Left ventricle myocardium inferior (tissue), 1 donor: Measurements from ENCODE around the gene STXBP3. TPM values are rescaled to one million over a fixed set of nuclear protein-coding genes. Genes with fewer than 3 reads are reported as not detected.

Experiments
- DNase-seq: peaks from one replicate; pipeline ENCODE4 v3.0.0-alpha.2; 2020
- H3K27ac ChIP-seq: fragments of 200-600 bp; replicated peaks from 2 replicates; pipeline ENCODE4 v1.8.0; 2021
- H3K27me3 ChIP-seq: fragments of 200-600 bp; 2 replicates; pipeline ENCODE4 v1.8.0; 2021; ENCODE audit warnings: low read depth
- H3K36me3 ChIP-seq: fragments of 200-600 bp; 2 replicates; pipeline ENCODE4 v1.8.0; 2021
- H3K4me1 ChIP-seq: fragments of 200-600 bp; 2 replicates; pipeline ENCODE4 v1.8.0; 2021
- H3K4me3 ChIP-seq: fragments of 200-600 bp; 2 replicates; pipeline ENCODE4 v1.8.0; 2021; ENCODE audit warnings: mild to moderate bottlenecking, moderate library complexity
- H3K9me3 ChIP-seq: fragments of 200-600 bp; replicated peaks from 2 replicates; pipeline ENCODE4 v1.8.0; 2021
- CTCF ChIP-seq: fragments of 200-600 bp; IDR thresholded peaks from 2 replicates; pipeline ENCODE4 v1.8.0; 2021; ENCODE audit warnings: antibody characterized with exemption, mild to moderate bottlenecking, borderline replicate concordance
- intact Hi-C: fragments of 100-400 bp; cut with micrococcal nuclease; formaldehyde crosslinking; loops from one replicate; pipeline ENCODE4 v1.11.0; 2022
- total RNA-seq: library from RNA; stranded (reverse); fragmentation: NEBNext Ultra II Directional; extraction: Animal tissue kit (Norgen Biotek cat#: 25700); gene quantifications from one replicate; pipeline ENCODE4 v1.2.1, GENCODE V29; 2021
- donor health status: DM: no; HTN: yes; CAD: no; lungs with severe emphysema.

The STXBP3 gene
- total RNA-seq, 1 donor from 2014 or later, result 26.8 TPM

- no peak for TF ChIP-seq CTCF
- Histone ChIP-seq H3K27me3 (peaks cover 14% of the 10 kb centered on the region), H3K9me3 (no peaks in the 10 kb centered on the region), H3K36me3 (no peaks in the 10 kb centered on the region), H3K27ac (no peak overlapping the region), H3K4me3 (no peak overlapping the region), H3K4me1 (peaks cover 8% of the 10 kb centered on the region)
- DNase-seq, result no peak
- intact Hi-C loops, result no loop called here
Measured at GRCh38 chr1:108716437-108717230, 29.8 kb upstream of the STXBP3 start.

- Histone ChIP-seq H3K27me3 (peaks cover 11% of the 10 kb centered on the region), H3K4me1 (peaks cover 8% of the 10 kb centered on the region), H3K27ac (no peak overlapping the region), H3K9me3 (no peaks in the 10 kb centered on the region), H3K4me3 (no peak overlapping the region), H3K36me3 (no peaks in the 10 kb centered on the region)
- intact Hi-C loops, result no loop called here
- DNase-seq, result no peak
- TF ChIP-seq CTCF, result no peak
Measured at GRCh38 chr1:108717774-108718316, 28.6 kb upstream of the STXBP3 start.

GRCh38 chr1:108718927-108719655 is 27.4 kb upstream of the STXBP3 start:
- intact Hi-C loops, result no loop called here
- DNase-seq, result no peak
- Histone ChIP-seq H3K9me3 (no peaks in the 10 kb centered on the region), H3K27me3 (peaks cover 3% of the 10 kb centered on the region), H3K4me1 (peaks cover 8% of the 10 kb centered on the region), H3K4me3 (no peak overlapping the region), H3K36me3 (no peaks in the 10 kb centered on the region), H3K27ac (no peak overlapping the region)
- no peak for TF ChIP-seq CTCF

- no peak overlapping the region for H3K4me3 ChIP-seq
- DNase-seq, result no peak
- TF ChIP-seq CTCF, result no peak
- intact Hi-C loops, result no loop called here
- H3K36me3 ChIP-seq, result no peaks in the 10 kb centered on the region
- no peak overlapping the region for H3K27ac ChIP-seq
- H3K9me3 ChIP-seq, result no peaks in the 10 kb centered on the region
- peaks cover 8% of the 10 kb centered on the region for H3K4me1 ChIP-seq
- H3K27me3 ChIP-seq, result peaks cover 3% of the 10 kb centered on the region
Measured at GRCh38 chr1:108719656-108720435, 26.6 kb upstream of the STXBP3 start.

GRCh38 chr1:108722292-108722691 is 24.2 kb upstream of the STXBP3 start:
- no peak for TF ChIP-seq CTCF
- H3K27ac ChIP-seq, result no peak overlapping the region
- DNase-seq, result no peak
- H3K4me3 ChIP-seq, result no peak overlapping the region
- peaks cover 8% of the 10 kb centered on the region for H3K4me1 ChIP-seq
- no peaks in the 10 kb centered on the region for H3K9me3 ChIP-seq
- intact Hi-C loops, result no loop called here
- H3K36me3 ChIP-seq, result no peaks in the 10 kb centered on the region
- H3K27me3 ChIP-seq, result no peaks in the 10 kb centered on the region
